ENCODE measurements around the gene NUDT21.

DNA sequence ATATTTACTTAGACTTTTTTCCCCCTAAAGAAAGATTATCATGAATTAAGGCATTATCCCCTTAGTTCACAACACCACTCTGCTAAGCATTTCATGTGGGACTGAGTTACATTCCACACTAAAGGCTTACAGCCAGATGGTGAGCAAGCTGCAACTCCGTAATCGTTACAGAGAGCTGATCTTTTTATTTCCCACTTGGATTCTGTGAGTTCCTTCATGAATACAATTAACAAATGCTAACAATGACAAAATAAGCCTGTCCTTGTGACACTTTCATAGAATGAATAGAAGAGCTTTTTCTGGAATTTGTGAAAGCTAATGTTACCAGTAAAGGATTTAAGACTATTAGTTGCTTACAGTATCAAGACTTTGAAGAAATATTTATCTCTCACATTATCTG, 9.0 kb upstream of the NUDT21 start:
- TF ChIP-seq, protein P1, sequence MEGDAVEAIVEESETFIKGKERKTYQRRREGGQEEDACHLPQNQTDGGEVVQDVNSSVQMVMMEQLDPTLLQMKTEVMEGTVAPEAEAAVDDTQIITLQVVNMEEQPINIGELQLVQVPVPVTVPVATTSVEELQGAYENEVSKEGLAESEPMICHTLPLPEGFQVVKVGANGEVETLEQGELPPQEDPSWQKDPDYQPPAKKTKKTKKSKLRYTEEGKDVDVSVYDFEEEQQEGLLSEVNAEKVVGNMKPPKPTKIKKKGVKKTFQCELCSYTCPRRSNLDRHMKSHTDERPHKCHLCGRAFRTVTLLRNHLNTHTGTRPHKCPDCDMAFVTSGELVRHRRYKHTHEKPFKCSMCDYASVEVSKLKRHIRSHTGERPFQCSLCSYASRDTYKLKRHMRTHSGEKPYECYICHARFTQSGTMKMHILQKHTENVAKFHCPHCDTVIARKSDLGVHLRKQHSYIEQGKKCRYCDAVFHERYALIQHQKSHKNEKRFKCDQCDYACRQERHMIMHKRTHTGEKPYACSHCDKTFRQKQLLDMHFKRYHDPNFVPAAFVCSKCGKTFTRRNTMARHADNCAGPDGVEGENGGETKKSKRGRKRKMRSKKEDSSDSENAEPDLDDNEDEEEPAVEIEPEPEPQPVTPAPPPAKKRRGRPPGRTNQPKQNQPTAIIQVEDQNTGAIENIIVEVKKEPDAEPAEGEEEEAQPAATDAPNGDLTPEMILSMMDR (IDR thresholded peaks at IDR 0.05 in 8 of 11, conservative IDR thresholded peaks at IDR 0.05 in 3 of 11), result no peak
- no peak for TF ChIP-seq POLR2AphosphoS5 (IDR thresholded peaks at IDR 0.05)

Measured in spleen (tissue), 7 donors.